HCT116 (cell line): ENCODE data around the gene POLR2H. TPM values are rescaled to one million over a fixed set of nuclear protein-coding genes. Genes with fewer than 3 reads are reported as not detected.

ENCODE experiments used
- ATAC-seq: fragments of 200-7000 bp; cut with Tn5 transposase; 2 replicates; pipeline ENCODE4 v1.9.1; 2020; ENCODE audit warnings: mild to moderate bottlenecking, moderate library complexity
- BruUV-seq: library from RNA; stranded (reverse); fragments of 400-500 nt; replicated peaks from 2 replicates; lab custom pipeline; 2021; lab: Mats Ljungman, UMichigan
- CTCF ChIA-PET: fragments of 300-600 bp; sonication (Branson Sonifier 250); formaldehyde crosslinking; loops from one replicate; lab custom pipeline; 2021; ENCODE audit warnings: antibody characterized with exemption; lab: Charles Lee
- POLR2A ChIA-PET: fragments of 300-600, 350-600 bp; sonication (Branson Sonifier 250); formaldehyde crosslinking; loops from one replicate; lab custom pipeline; 2021; ENCODE audit warnings: antibody characterized with exemption; lab: Charles Lee
- RAD21 ChIA-PET, 2 experiments: fragments of 300-600 bp; sonication (Branson Sonifier 250); formaldehyde crosslinking; loops; one replicate each; lab custom pipeline; 2023; ENCODE audit warnings: low total read pairs in 2 of 2; ENCODE audit not compliant: uncharacterized antibody in 2 of 2, unreplicated experiment in 2 of 2, low non-redundant PET in 1 of 2; lab: Charles Lee
- DNase-seq: peaks from one replicate; pipeline ENCODE4 v3.0.0-alpha.2; 2010; ENCODE audit warnings: low read depth, low spot score
- H2AFZ ChIP-seq: fragments of 200-600 bp; shearing (Covaris generic), sonication (generic); 2 replicates; pipeline ENCODE4 v1.6.1; 2017; ENCODE audit warnings: low read depth, mixed run types, mixed read lengths, antibody characterized with exemption, low read length; ENCODE audit not compliant: poor library complexity, severe bottlenecking
- H3K27ac ChIP-seq: 2 replicates; pipeline ENCODE4 v1.5.1; 2012; ENCODE audit warnings: low read depth, low read length
- H3K27me3 ChIP-seq: fragments of 200-600 bp; sonication (generic); 2 replicates; pipeline ENCODE4 v1.6.1; 2016; ENCODE audit warnings: mixed run types, low read length, mixed read lengths; ENCODE audit not compliant: insufficient read depth
- H3K36me3 ChIP-seq, 2 experiments: fragments of 200-500 bp in 1 of 2; fragments of 200-600 bp in 1 of 2; sonication (Bioruptor generic) in 1 of 2; sonication (generic) in 1 of 2; 2 replicates each; pipeline versions ENCODE4 v1.5.1 to v1.6.1; 2014 to 2016; ENCODE audit warnings: low read length in 2 of 2, inconsistent platforms in 1 of 2, mixed read lengths in 1 of 2, mixed run types in 1 of 2; ENCODE audit not compliant: insufficient read depth in 2 of 2, control insufficient read depth in 1 of 2
- H3K4me1 ChIP-seq, 2 experiments: fragments of 200-600 bp in 1 of 2; sonication (generic) in 1 of 2; 2 replicates each; pipeline versions ENCODE4 v1.5.1 to v1.6.1; 2012 to 2017; ENCODE audit warnings: low read length in 2 of 2, inconsistent platforms in 1 of 2, mild to moderate bottlenecking in 1 of 2, mixed read lengths in 1 of 2, mixed run types in 1 of 2, moderate library complexity in 1 of 2; ENCODE audit not compliant: insufficient read depth in 2 of 2, control insufficient read depth in 1 of 2
- H3K4me2 ChIP-seq: fragments of 200-600 bp; sonication (generic); 2 replicates; pipeline ENCODE4 v1.6.1; 2017; ENCODE audit warnings: mixed run types, low read length, mixed read lengths
- H3K4me3 ChIP-seq, 2 experiments: fragments of 200-600 bp in 1 of 2; sonication (generic) in 1 of 2; replicated peaks in 1 of 2; 2 replicates each; pipeline ENCODE4 v1.5.1; 2011 to 2016; ENCODE audit warnings: low read length in 2 of 2, control low read depth in 1 of 2, low read depth in 1 of 2, mild to moderate bottlenecking in 1 of 2, mixed read lengths in 1 of 2, mixed run types in 1 of 2
- H3K79me2 ChIP-seq: fragments of 200-600 bp; sonication (generic); 2 replicates; pipeline ENCODE4 v1.6.1; 2017; ENCODE audit warnings: mild to moderate bottlenecking, mixed run types, low read length, moderate library complexity, mixed read lengths; ENCODE audit not compliant: insufficient read depth
- H3K9ac ChIP-seq: fragments of 200-600 bp; sonication (generic); 2 replicates; pipeline ENCODE4 v1.6.1; 2016; ENCODE audit warnings: low read length, mixed read lengths
- H3K9me2 ChIP-seq: fragments of 200-600 bp; sonication (generic), shearing (Covaris generic); 2 replicates; pipeline ENCODE4 v1.6.1; 2017; ENCODE audit warnings: mixed run types, mild to moderate bottlenecking, moderate library complexity; ENCODE audit not compliant: insufficient read depth
- H3K9me3 ChIP-seq, 2 experiments: fragments of 200-500 bp in 1 of 2; fragments of 200-600 bp in 1 of 2; sonication (Bioruptor generic) in 1 of 2; sonication (generic) in 1 of 2; 2 replicates each; pipeline ENCODE4 v1.6.1; 2014 to 2017; ENCODE audit warnings: low read length in 2 of 2, mixed read lengths in 2 of 2, inconsistent platforms in 1 of 2, low read depth in 1 of 2, mild to moderate bottlenecking in 1 of 2, mixed run types in 1 of 2, moderate library complexity in 1 of 2; ENCODE audit not compliant: control insufficient read depth in 1 of 2, insufficient read depth in 1 of 2
- H4K20me1 ChIP-seq: fragments of 200-600 bp; sonication (generic), shearing (Covaris generic); 2 replicates; pipeline ENCODE4 v1.6.1; 2017; ENCODE audit warnings: mixed run types, mild to moderate bottlenecking, moderate library complexity; ENCODE audit not compliant: insufficient read depth
- ELF1 ChIP-seq: IDR thresholded peaks from 2 replicates; pipeline ENCODE4 v1.6.1; 2012; ENCODE audit warnings: low read depth, borderline replicate concordance
- EZH2 ChIP-seq: fragments of 200-600 bp; sonication (generic); IDR thresholded peaks from 2 replicates; pipeline ENCODE4 v1.6.1; 2017; ENCODE audit warnings: antibody characterized with exemption, mixed run types
- EZH2phosphoT487 ChIP-seq: fragments of 200-600 bp; IDR thresholded peaks from 2 replicates; pipeline ENCODE4 v1.6.1; 2018; ENCODE audit warnings: antibody characterized with exemption, borderline replicate concordance
- FOSL1 ChIP-seq: IDR thresholded peaks from 2 replicates; pipeline ENCODE4 v1.6.1; 2012; ENCODE audit warnings: low read depth
- JUND ChIP-seq: IDR thresholded peaks from 2 replicates; pipeline ENCODE4 v1.6.1; 2012
- POLR2AphosphoS5 ChIP-seq: IDR thresholded peaks from 2 replicates; pipeline ENCODE4 v1.6.1; 2011; ENCODE audit warnings: mild to moderate bottlenecking, low read depth, low read length, moderate library complexity
- SRF ChIP-seq: IDR thresholded peaks from 2 replicates; pipeline ENCODE4 v1.6.1; 2012; ENCODE audit warnings: low read depth
- YY1 ChIP-seq: IDR thresholded peaks from 2 replicates; pipeline ENCODE4 v1.6.1; 2011; ENCODE audit warnings: low read length, low read depth, moderate library complexity, mild to moderate bottlenecking; ENCODE audit not compliant: insufficient replicate concordance; ENCODE audit errors: extremely low read depth
- ZFX ChIP-seq: fragments of 450-650 bp; IDR thresholded peaks from 2 replicates; pipeline ENCODE4 v1.6.1; 2017
- ZNF274 ChIP-seq: fragments of 200-500 bp; sonication (Bioruptor generic); IDR thresholded peaks from 2 replicates; pipeline ENCODE4 v1.6.1; 2014; ENCODE audit warnings: mild to moderate bottlenecking, low read depth, low read length, inconsistent platforms
- intact Hi-C: fragments of 100-400 bp; cut with micrococcal nuclease; formaldehyde crosslinking; loops from 2 replicates; pipeline ENCODE4 v1.10.0; 2022
- total RNA-seq: library from RNA; stranded (reverse); gene quantifications from one replicate; pipeline ENCODE4 v1.2.1, GENCODE V29; 2021; ENCODE audit not compliant: unreplicated experiment
- TF ChIP-seq, protein P1 (sequence below): IDR thresholded peaks from 2 replicates; pipeline ENCODE4 v1.6.1; 2012
- TF ChIP-seq, protein P2 (sequence below): IDR thresholded peaks from 2 replicates; pipeline ENCODE4 v1.6.1; 2011; ENCODE audit warnings: mild to moderate bottlenecking, low read length, moderate library complexity; ENCODE audit not compliant: insufficient replicate concordance; ENCODE audit errors: extremely low read depth
- TF ChIP-seq, protein P3 (sequence below), 3 experiments: fragments of 200-600 bp in 1 of 3; sonication (generic) in 1 of 3; IDR thresholded peaks in 2 of 3; conservative IDR thresholded peaks in 1 of 3; 2 replicates each; pipeline ENCODE4 v1.5.1; 2012 to 2017; ENCODE audit warnings: low read depth in 2 of 3, low read length in 2 of 3, antibody characterized with exemption in 1 of 3, borderline replicate concordance in 1 of 3, control low read depth in 1 of 3, mild to moderate bottlenecking in 1 of 3, mixed read lengths in 1 of 3, mixed run types in 1 of 3, moderate library complexity in 1 of 3; ENCODE audit not compliant: insufficient read depth in 1 of 3

Gene POLR2H
- total RNA-seq, 1 experiment from 2014 or later: 156 TPM

DNA sequence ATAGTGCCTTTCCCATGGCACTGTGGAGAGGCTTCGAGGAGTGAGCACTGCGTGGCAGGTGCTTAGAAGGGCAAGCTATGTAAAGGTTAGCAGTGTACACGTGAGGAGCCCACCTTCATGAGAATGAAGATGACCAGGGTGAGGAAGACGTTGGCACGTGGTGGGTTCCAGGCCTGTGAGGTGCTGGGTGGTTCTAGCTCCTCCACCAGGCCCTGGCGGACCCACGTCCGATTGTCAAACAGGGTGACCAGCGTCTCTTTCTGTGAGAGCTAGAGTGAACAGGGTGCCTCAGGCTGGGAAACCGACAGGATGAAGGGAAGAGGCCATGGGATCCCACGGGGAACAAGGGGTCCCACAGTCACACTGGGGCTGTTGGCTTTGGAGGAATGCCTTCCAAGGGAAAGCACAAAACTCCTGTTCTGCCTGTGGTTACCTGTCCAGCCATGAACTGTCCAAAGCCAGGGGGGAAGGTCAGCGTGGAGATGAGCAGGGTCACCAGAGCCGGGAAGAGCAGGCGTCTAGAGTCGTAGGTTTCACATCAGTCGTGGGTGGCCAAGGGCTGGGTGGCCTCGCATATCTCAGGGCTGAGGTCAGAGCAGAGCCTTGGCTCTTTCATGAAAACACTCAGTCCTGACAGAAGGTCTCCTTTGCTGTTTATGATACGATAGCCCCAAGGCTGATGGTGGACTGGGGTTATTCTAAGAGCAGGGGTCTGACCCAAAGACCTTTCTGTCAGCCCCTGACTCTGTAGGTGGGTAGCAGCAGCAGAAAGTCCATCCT lies 6.1 kb upstream of the POLR2H start:
- no TSS peak for BruUV-seq
- ATAC-seq (no peak), DNase-seq (no peak)
- no peak overlapping the region for H2AFZ ChIP-seq
- no peak overlapping the region for H3K27ac ChIP-seq
- peaks cover 24% of the 10 kb centered on the region in 2 experiments; a peak in 3 of 4 replicates for H3K36me3 ChIP-seq
- ChIA-PET POLR2A (no interaction called here), RAD21 (no interaction called here), CTCF (no interaction called here)
- intact Hi-C loops: no loop called here
- no peaks in the 10 kb centered on the region for H3K9me2 ChIP-seq
- H3K79me2 ChIP-seq: peaks cover 6% of the 10 kb centered on the region
- no peaks in the 10 kb centered on the region for H3K9me3 ChIP-seq
- no peaks in the 10 kb centered on the region for H4K20me1 ChIP-seq
- H3K4me1 ChIP-seq: peaks cover 3 to 12% of the 10 kb centered on the region in 2 experiments; a peak in 3 of 4 replicates
- no peak overlapping the region for H3K9ac ChIP-seq
- no peak for TF ChIP-seq ZNF274
- no peak for TF ChIP-seq ELF1
- TF ChIP-seq, protein P1, sequence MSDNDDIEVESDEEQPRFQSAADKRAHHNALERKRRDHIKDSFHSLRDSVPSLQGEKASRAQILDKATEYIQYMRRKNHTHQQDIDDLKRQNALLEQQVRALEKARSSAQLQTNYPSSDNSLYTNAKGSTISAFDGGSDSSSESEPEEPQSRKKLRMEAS: no peak
- no peak for TF ChIP-seq YY1
- no peak for TF ChIP-seq FOSL1
- no peaks in the 10 kb centered on the region for H3K27me3 ChIP-seq
- H3K4me2 ChIP-seq: no peak overlapping the region
- no peak overlapping the region for H3K4me3 ChIP-seq

DNA sequence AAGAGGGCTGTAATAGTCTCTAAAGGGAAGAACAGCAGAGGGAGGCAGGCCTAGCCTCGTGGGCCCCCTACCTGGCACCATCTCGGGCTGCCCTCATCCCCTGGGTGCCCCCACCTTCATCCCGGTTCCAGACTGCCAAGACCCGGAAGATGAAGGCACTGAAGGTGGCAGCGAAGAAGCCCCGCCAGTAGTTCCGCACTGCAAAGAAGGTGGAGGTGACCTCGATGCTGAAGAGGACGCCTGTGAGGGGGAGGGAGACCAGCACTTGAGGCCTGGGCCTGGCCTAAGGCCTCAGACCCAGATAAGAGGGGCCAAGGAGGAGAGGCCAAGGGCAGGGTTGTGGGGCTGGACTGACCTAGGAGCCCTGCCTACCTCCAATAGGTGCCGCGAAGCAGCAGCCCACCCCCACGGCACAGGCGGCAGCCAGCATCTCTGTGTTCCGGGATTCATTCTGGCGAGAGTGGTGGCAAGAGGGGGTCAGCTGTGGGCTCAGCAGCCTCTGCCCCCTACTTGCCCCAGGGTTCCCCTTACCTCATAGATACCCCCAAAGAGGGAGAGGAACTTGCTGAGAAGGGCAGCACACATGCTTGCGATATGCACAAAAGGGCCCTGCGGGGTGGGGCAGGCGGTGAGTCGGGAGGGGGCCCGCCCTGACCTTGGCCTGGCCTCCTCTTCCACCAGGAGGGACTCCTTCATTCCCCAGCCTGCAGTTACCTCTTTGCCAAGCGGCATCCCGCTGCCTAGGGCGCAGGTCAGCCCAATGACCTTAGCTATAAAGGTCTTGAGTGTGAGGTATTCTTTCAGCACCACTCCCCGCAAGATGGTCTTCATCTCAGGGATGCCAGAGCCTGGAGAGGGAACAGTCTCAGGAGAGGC lies 4.0 kb upstream of the POLR2H start:
- H3K27ac ChIP-seq: no peak overlapping the region
- no peaks in the 10 kb centered on the region for H3K9me2 ChIP-seq
- ChIA-PET CTCF (no interaction called here), POLR2A (no interaction called here), RAD21 (no interaction called here)
- H3K36me3 ChIP-seq: peaks cover 18 to 24% of the 10 kb centered on the region in 2 experiments; a peak in 3 of 4 replicates
- H3K9me3 ChIP-seq: no peaks in the 10 kb centered on the region
- DNase-seq (no peak), ATAC-seq (no peak)
- no peak overlapping the region for H3K4me3 ChIP-seq
- H3K4me2 ChIP-seq: no peak overlapping the region
- H3K9ac ChIP-seq: no peak overlapping the region
- H2AFZ ChIP-seq: no peak overlapping the region
- H3K4me1 ChIP-seq: peaks cover 4 to 18% of the 10 kb centered on the region in 2 experiments; a peak in 3 of 4 replicates
- H3K27me3 ChIP-seq: no peaks in the 10 kb centered on the region
- H3K79me2 ChIP-seq: peaks cover 14% of the 10 kb centered on the region
- no TSS peak for BruUV-seq
- H4K20me1 ChIP-seq: no peaks in the 10 kb centered on the region
- intact Hi-C loops: no loop called here
- TF ChIP-seq, protein P2, sequence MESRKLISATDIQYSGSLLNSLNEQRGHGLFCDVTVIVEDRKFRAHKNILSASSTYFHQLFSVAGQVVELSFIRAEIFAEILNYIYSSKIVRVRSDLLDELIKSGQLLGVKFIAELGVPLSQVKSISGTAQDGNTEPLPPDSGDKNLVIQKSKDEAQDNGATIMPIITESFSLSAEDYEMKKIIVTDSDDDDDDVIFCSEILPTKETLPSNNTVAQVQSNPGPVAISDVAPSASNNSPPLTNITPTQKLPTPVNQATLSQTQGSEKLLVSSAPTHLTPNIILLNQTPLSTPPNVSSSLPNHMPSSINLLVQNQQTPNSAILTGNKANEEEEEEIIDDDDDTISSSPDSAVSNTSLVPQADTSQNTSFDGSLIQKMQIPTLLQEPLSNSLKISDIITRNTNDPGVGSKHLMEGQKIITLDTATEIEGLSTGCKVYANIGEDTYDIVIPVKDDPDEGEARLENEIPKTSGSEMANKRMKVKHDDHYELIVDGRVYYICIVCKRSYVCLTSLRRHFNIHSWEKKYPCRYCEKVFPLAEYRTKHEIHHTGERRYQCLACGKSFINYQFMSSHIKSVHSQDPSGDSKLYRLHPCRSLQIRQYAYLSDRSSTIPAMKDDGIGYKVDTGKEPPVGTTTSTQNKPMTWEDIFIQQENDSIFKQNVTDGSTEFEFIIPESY: no peak
- TF ChIP-seq POLR2AphosphoS5: no peak
- TF ChIP-seq, protein P3, sequence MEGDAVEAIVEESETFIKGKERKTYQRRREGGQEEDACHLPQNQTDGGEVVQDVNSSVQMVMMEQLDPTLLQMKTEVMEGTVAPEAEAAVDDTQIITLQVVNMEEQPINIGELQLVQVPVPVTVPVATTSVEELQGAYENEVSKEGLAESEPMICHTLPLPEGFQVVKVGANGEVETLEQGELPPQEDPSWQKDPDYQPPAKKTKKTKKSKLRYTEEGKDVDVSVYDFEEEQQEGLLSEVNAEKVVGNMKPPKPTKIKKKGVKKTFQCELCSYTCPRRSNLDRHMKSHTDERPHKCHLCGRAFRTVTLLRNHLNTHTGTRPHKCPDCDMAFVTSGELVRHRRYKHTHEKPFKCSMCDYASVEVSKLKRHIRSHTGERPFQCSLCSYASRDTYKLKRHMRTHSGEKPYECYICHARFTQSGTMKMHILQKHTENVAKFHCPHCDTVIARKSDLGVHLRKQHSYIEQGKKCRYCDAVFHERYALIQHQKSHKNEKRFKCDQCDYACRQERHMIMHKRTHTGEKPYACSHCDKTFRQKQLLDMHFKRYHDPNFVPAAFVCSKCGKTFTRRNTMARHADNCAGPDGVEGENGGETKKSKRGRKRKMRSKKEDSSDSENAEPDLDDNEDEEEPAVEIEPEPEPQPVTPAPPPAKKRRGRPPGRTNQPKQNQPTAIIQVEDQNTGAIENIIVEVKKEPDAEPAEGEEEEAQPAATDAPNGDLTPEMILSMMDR (IDR thresholded peaks at IDR 0.05 in 2 of 3, conservative IDR thresholded peaks at IDR 0.05 in 1 of 3; ENCODE audit: borderline replicate concordance in 1 of 3, insufficient read depth in 1 of 3, low read depth in 2 of 3, low read length in 2 of 3): no peak
- TF ChIP-seq SRF: no peak
- no peak for TF ChIP-seq JUND
- TF ChIP-seq ZFX: no peak; the same call in 1 of the 2 replicates
- TF ChIP-seq, protein P1: no peak
- no peak for TF ChIP-seq EZH2phosphoT487
- TF ChIP-seq EZH2: no peak
